H1 (cell line): Measurements from ENCODE around the gene RTP2. TPM values are rescaled to one million over a fixed set of nuclear protein-coding genes. Genes with fewer than 3 reads are reported as not detected.

Source experiments
- ASH2L ChIP-seq: fragments of 200-600, 300-600 bp; sonication (generic); IDR thresholded peaks from one replicate; pipeline ENCODE4 v1.7.1; 2017; ENCODE audit warnings: low read length
- BRCA1 ChIP-seq: IDR thresholded peaks from 2 replicates; pipeline ENCODE4 v1.6.1; 2012; ENCODE audit warnings: low read depth, low read length, improper control_type of control experiment
- EGR1 ChIP-seq: IDR thresholded peaks from 2 replicates; pipeline ENCODE4 v1.6.1; 2011; ENCODE audit warnings: low read depth, low read length, borderline replicate concordance
- GTF2F1 ChIP-seq: IDR thresholded peaks from 2 replicates; pipeline ENCODE4 v1.6.1; 2012; ENCODE audit warnings: low read depth, low read length, improper control_type of control experiment, borderline replicate concordance
- HDAC6 ChIP-seq: IDR thresholded peaks from one replicate; pipeline ENCODE4 v1.7.1; 2012; ENCODE audit warnings: low read depth, mild to moderate bottlenecking, inconsistent platforms, low read length, moderate library complexity
- NRF1 ChIP-seq: IDR thresholded peaks from 2 replicates; pipeline ENCODE4 v1.6.1; 2011; ENCODE audit warnings: mild to moderate bottlenecking, low read depth, low read length, improper control_type of control experiment
- POLR2AphosphoS5 ChIP-seq: IDR thresholded peaks from 2 replicates; pipeline ENCODE4 v1.6.1; 2011; ENCODE audit warnings: low read depth, low read length
- RXRA ChIP-seq: IDR thresholded peaks from 2 replicates; pipeline ENCODE4 v1.6.1; 2011; ENCODE audit warnings: low read depth, mild to moderate bottlenecking, low read length, moderate library complexity; ENCODE audit not compliant: insufficient read depth
- SIRT6 ChIP-seq: IDR thresholded peaks from one replicate; pipeline ENCODE4 v1.7.1; 2012; ENCODE audit warnings: low read length, inconsistent platforms
- SP1 ChIP-seq: IDR thresholded peaks from 2 replicates; pipeline ENCODE4 v1.6.1; 2011; ENCODE audit warnings: low read depth, low read length
- SP4 ChIP-seq: IDR thresholded peaks from 2 replicates; pipeline ENCODE4 v1.6.1; 2012; ENCODE audit warnings: low read length, inconsistent platforms
- TCF12 ChIP-seq: IDR thresholded peaks from 2 replicates; pipeline ENCODE4 v1.6.1; 2011; ENCODE audit warnings: low read depth, mild to moderate bottlenecking, low read length
- YY1 ChIP-seq: IDR thresholded peaks from 2 replicates; pipeline ENCODE4 v1.6.1; 2011; ENCODE audit warnings: low read depth, mild to moderate bottlenecking, low read length
- polyA plus RNA-seq, 7 experiments: library from polyadenylated mRNA; depleted of rRNA in 3 of 7; stranded (reverse) in 5 of 7; unstranded in 2 of 7; fragments of >200 nt in 5 of 7; fragments of 200-250 nt in 2 of 7; gene quantifications; 1 replicate in 5 of 7; 2 replicates in 1 of 7; 4 replicates in 1 of 7; pipeline versions ENCODE4 v1.2.1 to v1.2.3, GENCODE V29; 2011 to 2013; ENCODE audit warnings: missing spikeins in 2 of 7, mixed read lengths in 2 of 7
- total RNA-seq: library from RNA; stranded (reverse); fragmentation: NEBNext Ultra II Directional; extraction: Animal tissue kit (Norgen Biotek cat#: 25700); gene quantifications from 2 replicates; pipeline ENCODE4 v1.2.1, GENCODE V29; 2021
- TF ChIP-seq, protein P1 (sequence below): IDR thresholded peaks from 2 replicates; pipeline ENCODE4 v1.6.1; 2012; ENCODE audit warnings: low read length, inconsistent platforms
- TF ChIP-seq, protein P2 (sequence below): IDR thresholded peaks from 2 replicates; pipeline ENCODE4 v1.6.1; 2011; ENCODE audit warnings: low read depth, mild to moderate bottlenecking, low read length; ENCODE audit not compliant: insufficient read depth
- TF ChIP-seq, protein P3 (sequence below): IDR thresholded peaks from 2 replicates; pipeline ENCODE4 v1.6.1; 2012; ENCODE audit warnings: inconsistent platforms
- TF ChIP-seq, protein P4 (sequence below), 3 experiments: IDR thresholded peaks; 1 replicate in 2 of 3; 2 replicates in 1 of 3; pipeline versions ENCODE4 v1.5.1 to v1.6.1; 2011; ENCODE audit warnings: low read length in 3 of 3, mild to moderate bottlenecking in 3 of 3, inconsistent platforms in 2 of 3, low read depth in 1 of 3, moderate library complexity in 1 of 3; ENCODE audit not compliant: insufficient read depth in 1 of 3; ENCODE audit errors: control extremely low read depth in 1 of 3

RTP2 gene
- total and polyA plus RNA-seq, 2 of the 8 experiments (the other 6 are each of a cell fraction or from before 2014, with no cell fraction given) = not detected

DNA sequence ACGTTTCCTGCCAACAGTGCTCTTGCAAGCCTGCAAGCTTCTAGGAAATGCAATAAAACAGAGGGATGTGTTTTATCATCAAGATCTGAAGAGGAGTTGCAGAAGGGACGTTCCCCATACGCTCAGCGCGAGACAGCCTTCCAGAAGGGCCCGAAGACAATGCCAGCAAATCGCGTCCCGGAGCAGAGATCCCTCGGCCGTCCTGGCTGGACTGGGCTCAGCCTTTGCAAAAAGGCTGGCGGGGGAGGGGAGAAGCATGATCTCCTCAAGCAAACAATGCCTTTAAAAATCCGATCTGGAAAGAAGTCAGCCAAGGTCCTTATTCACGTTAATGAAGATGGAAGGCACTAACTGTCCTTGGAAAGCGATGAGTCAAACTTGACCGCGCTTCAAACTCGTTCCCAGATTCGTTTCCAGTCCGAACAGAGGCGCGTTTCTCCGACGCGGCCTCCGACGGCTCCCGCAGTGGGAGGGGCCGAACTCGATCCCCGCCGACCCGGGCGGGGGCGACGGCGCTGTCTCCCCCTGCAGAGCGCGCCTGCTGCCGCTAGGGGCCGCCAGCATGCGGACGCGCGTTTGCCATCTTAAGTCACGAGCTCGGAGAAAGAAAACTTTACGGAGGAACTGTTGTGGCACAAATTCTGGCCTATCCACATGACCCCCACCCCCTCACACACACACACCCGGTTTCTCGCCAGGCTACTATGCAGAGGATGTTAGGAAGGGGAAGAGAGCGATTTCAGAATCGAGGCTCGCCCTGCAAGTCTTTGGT is 37.4 kb upstream of the RTP2 start (continued):
- no peak for TF ChIP-seq TCF12
- no peak for TF ChIP-seq SP4
- TF ChIP-seq, protein P1, sequence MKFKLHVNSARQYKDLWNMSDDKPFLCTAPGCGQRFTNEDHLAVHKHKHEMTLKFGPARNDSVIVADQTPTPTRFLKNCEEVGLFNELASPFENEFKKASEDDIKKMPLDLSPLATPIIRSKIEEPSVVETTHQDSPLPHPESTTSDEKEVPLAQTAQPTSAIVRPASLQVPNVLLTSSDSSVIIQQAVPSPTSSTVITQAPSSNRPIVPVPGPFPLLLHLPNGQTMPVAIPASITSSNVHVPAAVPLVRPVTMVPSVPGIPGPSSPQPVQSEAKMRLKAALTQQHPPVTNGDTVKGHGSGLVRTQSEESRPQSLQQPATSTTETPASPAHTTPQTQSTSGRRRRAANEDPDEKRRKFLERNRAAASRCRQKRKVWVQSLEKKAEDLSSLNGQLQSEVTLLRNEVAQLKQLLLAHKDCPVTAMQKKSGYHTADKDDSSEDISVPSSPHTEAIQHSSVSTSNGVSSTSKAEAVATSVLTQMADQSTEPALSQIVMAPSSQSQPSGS = no peak
- TF ChIP-seq, protein P2, sequence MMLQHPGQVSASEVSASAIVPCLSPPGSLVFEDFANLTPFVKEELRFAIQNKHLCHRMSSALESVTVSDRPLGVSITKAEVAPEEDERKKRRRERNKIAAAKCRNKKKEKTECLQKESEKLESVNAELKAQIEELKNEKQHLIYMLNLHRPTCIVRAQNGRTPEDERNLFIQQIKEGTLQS = no peak
- no peak for TF ChIP-seq HDAC6
- TF ChIP-seq, protein P3, sequence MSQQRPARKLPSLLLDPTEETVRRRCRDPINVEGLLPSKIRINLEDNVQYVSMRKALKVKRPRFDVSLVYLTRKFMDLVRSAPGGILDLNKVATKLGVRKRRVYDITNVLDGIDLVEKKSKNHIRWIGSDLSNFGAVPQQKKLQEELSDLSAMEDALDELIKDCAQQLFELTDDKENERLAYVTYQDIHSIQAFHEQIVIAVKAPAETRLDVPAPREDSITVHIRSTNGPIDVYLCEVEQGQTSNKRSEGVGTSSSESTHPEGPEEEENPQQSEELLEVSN = 0 out of 2 replicates have a peak, but pooled peaks have one; percentile 54
- TF ChIP-seq RXRA = no peak
- peak; percentile 92 for TF ChIP-seq ASH2L
- peak; percentile 76 for TF ChIP-seq EGR1
- TF ChIP-seq, protein P4, sequence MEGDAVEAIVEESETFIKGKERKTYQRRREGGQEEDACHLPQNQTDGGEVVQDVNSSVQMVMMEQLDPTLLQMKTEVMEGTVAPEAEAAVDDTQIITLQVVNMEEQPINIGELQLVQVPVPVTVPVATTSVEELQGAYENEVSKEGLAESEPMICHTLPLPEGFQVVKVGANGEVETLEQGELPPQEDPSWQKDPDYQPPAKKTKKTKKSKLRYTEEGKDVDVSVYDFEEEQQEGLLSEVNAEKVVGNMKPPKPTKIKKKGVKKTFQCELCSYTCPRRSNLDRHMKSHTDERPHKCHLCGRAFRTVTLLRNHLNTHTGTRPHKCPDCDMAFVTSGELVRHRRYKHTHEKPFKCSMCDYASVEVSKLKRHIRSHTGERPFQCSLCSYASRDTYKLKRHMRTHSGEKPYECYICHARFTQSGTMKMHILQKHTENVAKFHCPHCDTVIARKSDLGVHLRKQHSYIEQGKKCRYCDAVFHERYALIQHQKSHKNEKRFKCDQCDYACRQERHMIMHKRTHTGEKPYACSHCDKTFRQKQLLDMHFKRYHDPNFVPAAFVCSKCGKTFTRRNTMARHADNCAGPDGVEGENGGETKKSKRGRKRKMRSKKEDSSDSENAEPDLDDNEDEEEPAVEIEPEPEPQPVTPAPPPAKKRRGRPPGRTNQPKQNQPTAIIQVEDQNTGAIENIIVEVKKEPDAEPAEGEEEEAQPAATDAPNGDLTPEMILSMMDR (IDR thresholded peaks at IDR 0.05; ENCODE audit: control extremely low read depth in 1 of 3, insufficient read depth in 1 of 3, low read depth in 1 of 3, low read length in 3 of 3) = peak; percentile 93 to 94 (median 94)
- TF ChIP-seq SP1 = 0 out of 2 replicates have a peak, but pooled peaks have one; percentile 25
- peak; percentile 90 for TF ChIP-seq YY1
- peak; percentile 73 for TF ChIP-seq POLR2AphosphoS5
- no peak; the same call in 1 of the 2 replicates for TF ChIP-seq GTF2F1
- TF ChIP-seq NRF1 = no peak
- TF ChIP-seq SIRT6 = no peak
- no peak for TF ChIP-seq BRCA1
